Kidney (tissue), 14 donors: ENCODE results near the gene SCML1. TPM values are rescaled to one million over a fixed set of nuclear protein-coding genes. Genes with fewer than 3 reads are reported as not detected.

Experiments
- DNase-seq, 5 donors: peaks; one replicate each; pipeline ENCODE4 v3.0.0-alpha.2; 2013 to 2020
- FAIRE-seq: peaks from 2 replicates; lab custom pipeline; 2012; peaks lifted over from hg19 to GRCh38; lab: Jason Lieb, UNC
- H3K27ac ChIP-seq, 2 donors: one replicate each; pipeline ENCODE4 v1.7.0; 2013; ENCODE audit warnings: low read depth in 2 of 2, low read length in 2 of 2, inconsistent platforms in 1 of 2
- H3K27me3 ChIP-seq: one replicate; pipeline ENCODE4 v1.7.1; 2013; ENCODE audit warnings: low read length, inconsistent platforms; ENCODE audit not compliant: control insufficient read depth, insufficient read depth
- H3K36me3 ChIP-seq, 3 donors: one replicate each; pipeline versions ENCODE4 v1.7.0 to v1.7.1; 2013; ENCODE audit warnings: low read length in 3 of 3, control low read depth in 1 of 3, inconsistent platforms in 1 of 3; ENCODE audit not compliant: insufficient read depth in 3 of 3, control insufficient read depth in 2 of 3
- H3K4me1 ChIP-seq, 3 donors: one replicate each; pipeline versions ENCODE4 v1.7.0 to v1.7.1; 2013; ENCODE audit warnings: low read length in 3 of 3, inconsistent platforms in 1 of 3, low read depth in 1 of 3; ENCODE audit not compliant: control insufficient read depth in 2 of 3, insufficient read depth in 2 of 3
- H3K4me3 ChIP-seq, 3 donors: one replicate each; pipeline versions ENCODE4 v1.7.0 to v1.8.1; 2013; ENCODE audit warnings: low read length in 3 of 3, control low read depth in 1 of 3, inconsistent platforms in 1 of 3
- H3K9ac ChIP-seq, 3 donors: one replicate each; pipeline versions ENCODE4 v1.7.0 to v1.7.1; 2013; ENCODE audit warnings: low read length in 3 of 3, control low read depth in 1 of 3, inconsistent platforms in 1 of 3
- H3K9me3 ChIP-seq, 3 donors: one replicate each; pipeline versions ENCODE4 v1.7.0 to v1.7.1; 2013; ENCODE audit warnings: low read length in 3 of 3, control low read depth in 1 of 3, inconsistent platforms in 1 of 3; ENCODE audit not compliant: control insufficient read depth in 2 of 3, insufficient read depth in 1 of 3
- CTCF ChIP-seq: IDR thresholded peaks from 3 replicates; pipeline ENCODE4 v1.5.1; 2012; ENCODE audit warnings: mild to moderate bottlenecking, moderate library complexity, borderline replicate concordance; ENCODE audit not compliant: insufficient read depth; ENCODE audit errors: extremely low read depth
- intact Hi-C: fragments of 100-400 bp; cut with DNase I; formaldehyde crosslinking; loops from one replicate; pipeline ENCODE4 v1.11.1; 2022
- polyA plus RNA-seq: library from polyadenylated mRNA; stranded (reverse); fragments of 350-450 nt; fragmentation: Illumina TruSeq; extraction: RNeasy Lipid Tissue Mini Kit (QIAGEN cat#74804); gene quantifications from one replicate; pipeline ENCODE4 v1.2.3, GENCODE V29; 2014; ENCODE audit warnings: low read depth, low replicate concordance; ENCODE audit not compliant: insufficient read depth
- total RNA-seq: library from RNA; stranded (reverse); fragmentation: NEBNext Ultra II Directional; extraction: Animal tissue kit (Norgen Biotek cat#: 25700); gene quantifications from one replicate; pipeline ENCODE4 v1.2.1, GENCODE V29; 2021
- donor health status: control.
- donor health status: control.
- donor health status: control.
- donor health status: control.
- donor health status: control.
- donor health status: DM: yes; HTN: yes; CAD: no.
- donor health status: Normal renal cell carcinoma (clear cell type).

The SCML1 gene
- total and polyA plus RNA-seq, 2 donors from 2014 or later, result 8.5 to 9.9 TPM

GRCh38 chrX:17692709-17693346 is 44.5 kb upstream of the SCML1 start:
- peaks cover 4% of the 10 kb centered on the region for H3K27me3 ChIP-seq
- H3K4me3 ChIP-seq, result no peak overlapping the region
- intact Hi-C loops, result no loop called here
- FAIRE-seq (no peak), DNase-seq (peak in 4 of 5 donors; percentile 39 to 66 (median 48))
- peaks cover 0 to 2% (median 0%) of the 10 kb centered on the region in 3 donors for H3K4me1 ChIP-seq
- TF ChIP-seq CTCF, result no peak
- no peaks in the 10 kb centered on the region for H3K9me3 ChIP-seq
- H3K27ac ChIP-seq, result no peak overlapping the region
- peaks cover 0 to 11% (median 0%) of the 10 kb centered on the region in 3 donors for H3K36me3 ChIP-seq
- no peak overlapping the region for H3K9ac ChIP-seq

GRCh38 chrX:17697191-17697590 is 40.1 kb upstream of the SCML1 start:
- peak; percentile 3 for FAIRE-seq
- Histone ChIP-seq H3K4me3 (no peak overlapping the region), H3K27ac (no peak overlapping the region), H3K27me3 (peaks cover 2% of the 10 kb centered on the region), H3K9ac (no peak overlapping the region), H3K36me3 (peaks cover 0 to 11% (median 0%) of the 10 kb centered on the region in 3 donors), H3K9me3 (no peaks in the 10 kb centered on the region), H3K4me1 (no peaks in the 10 kb centered on the region)
- no peak for DNase-seq
- intact Hi-C loops, result no loop called here
- no peak for TF ChIP-seq CTCF

- no peak overlapping the region for H3K9ac ChIP-seq
- H3K4me1 ChIP-seq, result no peaks in the 10 kb centered on the region
- no peak overlapping the region for H3K27ac ChIP-seq
- no peaks in the 10 kb centered on the region for H3K9me3 ChIP-seq
- FAIRE-seq (no peak), DNase-seq (no peak)
- no peak for TF ChIP-seq CTCF
- H3K4me3 ChIP-seq, result no peak overlapping the region
- intact Hi-C loops, result no loop called here
- H3K27me3 ChIP-seq, result peaks cover 2% of the 10 kb centered on the region
- H3K36me3 ChIP-seq, result no peaks in the 10 kb centered on the region
Observed at GRCh38 chrX:17700976-17701375, 36.3 kb upstream of the SCML1 start.
